Lung (tissue), 12 donors: ENCODE results near the gene CHST11. TPM values are rescaled to one million over a fixed set of nuclear protein-coding genes. Genes with fewer than 3 reads are reported as not detected.

Experiments used
- ATAC-seq: fragments of 200-7000 bp; cut with Tn5 transposase; one replicate; pipeline ENCODE4 v1.9.1; 2020; ENCODE audit warnings: moderate number of reproducible peaks; ENCODE audit not compliant: insufficient read depth, low FRiP score
- DNase-seq, 3 donors: peaks; one replicate each; pipeline ENCODE4 v3.0.0-alpha.2; 2013 to 2017
- H3K27ac ChIP-seq, 2 donors: one replicate each; pipeline ENCODE4 v1.5.1; 2013; ENCODE audit warnings: mild to moderate bottlenecking in 2 of 2, moderate library complexity in 2 of 2, control low read depth in 1 of 2, inconsistent platforms in 1 of 2, low read depth in 1 of 2, low read length in 1 of 2
- H3K27me3 ChIP-seq, 3 donors: one replicate each; pipeline ENCODE4 v1.5.1; 2013; ENCODE audit warnings: low read length in 2 of 3; ENCODE audit not compliant: control insufficient read depth in 3 of 3, insufficient read depth in 3 of 3
- H3K36me3 ChIP-seq, 4 donors: one replicate each; pipeline ENCODE4 v1.5.1; 2013; ENCODE audit warnings: low read length in 4 of 4, mild to moderate bottlenecking in 1 of 4, moderate library complexity in 1 of 4; ENCODE audit not compliant: control insufficient read depth in 4 of 4, insufficient read depth in 4 of 4
- H3K4me1 ChIP-seq, 5 donors: one replicate each; pipeline ENCODE4 v1.5.1; 2013; ENCODE audit warnings: low read length in 5 of 5, mild to moderate bottlenecking in 2 of 5, moderate library complexity in 1 of 5; ENCODE audit not compliant: control insufficient read depth in 5 of 5, insufficient read depth in 5 of 5
- H3K4me3 ChIP-seq: one replicate; pipeline ENCODE4 v1.5.1; 2013; ENCODE audit warnings: mild to moderate bottlenecking, control low read depth, moderate library complexity
- H3K9ac ChIP-seq, 2 donors: one replicate each; pipeline ENCODE4 v1.5.1; 2013; ENCODE audit warnings: low read length in 2 of 2, control low read depth in 1 of 2; ENCODE audit not compliant: insufficient read depth in 1 of 2
- H3K9me3 ChIP-seq, 4 donors: one replicate each; pipeline ENCODE4 v1.5.1; 2013; ENCODE audit warnings: low read length in 3 of 4, mild to moderate bottlenecking in 1 of 4, moderate library complexity in 1 of 4; ENCODE audit not compliant: control insufficient read depth in 4 of 4, insufficient read depth in 3 of 4
- WGBS, 2 donors: extraction: QIAGEN DNeasy Blood & Tissue Kit; methylation state at CpG; one replicate each; pipeline ENCODE4 v1.1.7; 2013; 5-methylcytosine and 5-hydroxymethylcytosine counted together
- polyA plus RNA-seq, 2 donors: library from polyadenylated mRNA; stranded (reverse); fragments of 200-250 nt; gene quantifications; one replicate each; pipeline ENCODE4 v1.2.1, GENCODE V29; 2013
- total RNA-seq, 2 donors: library from RNA; depleted of rRNA in 1 of 2; stranded (reverse); fragments of >200 nt in 1 of 2; gene quantifications; one replicate each; pipeline ENCODE4 v1.2.1, GENCODE V29; 2014 to 2021
- TF ChIP-seq, protein P1 (sequence below): IDR thresholded peaks from 2 replicates; pipeline ENCODE4 v1.5.1; 2012; ENCODE audit warnings: mild to moderate bottlenecking; ENCODE audit errors: control extremely low read depth, extremely low read depth
- donor health status: control.
- donor health status: control.
- donor health status: Bipolar disorder and iron deficiency.
- donor health status: healthy.
- donor health status: DM: yes; HTN: yes; CAD: no.

The CHST11 gene
- total and polyA plus RNA-seq, 4 donors, result 9.0 to 63.2 (median 27.7) TPM

DNA sequence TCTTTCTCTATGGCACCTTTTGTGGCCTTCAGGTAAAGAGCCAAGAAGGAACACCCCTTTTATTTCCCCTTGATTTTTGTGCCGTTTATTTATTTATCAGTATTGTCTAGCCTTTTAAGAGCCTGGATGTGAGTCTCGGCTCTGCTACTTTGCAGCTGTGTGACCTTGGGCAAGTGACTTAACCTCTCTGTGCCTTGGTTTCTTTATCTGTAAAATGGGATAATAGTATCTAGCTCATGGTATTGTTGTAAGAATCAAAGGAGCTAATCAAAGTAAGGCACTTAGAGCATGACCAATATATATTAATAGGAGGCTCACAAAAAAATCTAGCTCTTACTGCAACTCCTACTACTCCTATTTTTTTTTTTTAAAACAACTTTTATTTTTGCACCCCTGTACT, 179.7 kb downstream of the CHST11 start:
- WGBS, 2 donors, result 93 to 95% methylated on average over 2 of the region's 2 CpGs
- H3K27ac ChIP-seq, result no peak overlapping the region

DNA sequence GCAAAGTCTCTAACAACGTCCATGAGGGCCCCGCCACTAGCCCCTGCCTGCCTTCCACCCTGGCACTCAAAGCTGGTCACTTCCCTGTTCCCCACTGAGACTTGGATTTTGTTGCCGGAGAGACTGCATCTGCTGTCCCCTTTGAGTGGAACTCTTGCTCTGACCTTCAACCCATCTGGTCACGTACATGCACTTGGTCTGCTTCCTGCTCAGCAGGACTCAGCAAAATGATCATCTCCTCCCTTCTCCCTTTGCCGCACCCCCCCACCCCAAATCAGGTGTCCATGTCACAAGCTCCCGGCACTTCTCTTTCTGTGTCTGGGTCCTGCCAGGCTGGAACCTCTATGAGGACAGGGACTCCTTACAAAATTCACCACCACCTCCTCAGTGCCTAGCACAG, 180.9 kb downstream of the CHST11 start:
- no peak for DNase-seq
- WGBS, 2 donors, result 40 to 60% methylated on average over 6 of the region's 6 CpGs
- H3K4me1 ChIP-seq, result peaks cover 0 to 10% (median 5%) of the 10 kb centered on the region in 5 donors

More for the DNA sequence above, 179.7 kb downstream of the CHST11 start:
- Histone ChIP-seq H3K9ac (no peak overlapping the region), H3K4me3 (no peak overlapping the region), H3K4me1 (peaks cover 0 to 10% (median 6%) of the 10 kb centered on the region in 5 donors), H3K9me3 (no peaks in the 10 kb centered on the region), H3K27me3 (no peaks in the 10 kb centered on the region), H3K36me3 (no peaks in the 10 kb centered on the region)
- DNase-seq (no peak), ATAC-seq (no peak)
- TF ChIP-seq, protein P1, sequence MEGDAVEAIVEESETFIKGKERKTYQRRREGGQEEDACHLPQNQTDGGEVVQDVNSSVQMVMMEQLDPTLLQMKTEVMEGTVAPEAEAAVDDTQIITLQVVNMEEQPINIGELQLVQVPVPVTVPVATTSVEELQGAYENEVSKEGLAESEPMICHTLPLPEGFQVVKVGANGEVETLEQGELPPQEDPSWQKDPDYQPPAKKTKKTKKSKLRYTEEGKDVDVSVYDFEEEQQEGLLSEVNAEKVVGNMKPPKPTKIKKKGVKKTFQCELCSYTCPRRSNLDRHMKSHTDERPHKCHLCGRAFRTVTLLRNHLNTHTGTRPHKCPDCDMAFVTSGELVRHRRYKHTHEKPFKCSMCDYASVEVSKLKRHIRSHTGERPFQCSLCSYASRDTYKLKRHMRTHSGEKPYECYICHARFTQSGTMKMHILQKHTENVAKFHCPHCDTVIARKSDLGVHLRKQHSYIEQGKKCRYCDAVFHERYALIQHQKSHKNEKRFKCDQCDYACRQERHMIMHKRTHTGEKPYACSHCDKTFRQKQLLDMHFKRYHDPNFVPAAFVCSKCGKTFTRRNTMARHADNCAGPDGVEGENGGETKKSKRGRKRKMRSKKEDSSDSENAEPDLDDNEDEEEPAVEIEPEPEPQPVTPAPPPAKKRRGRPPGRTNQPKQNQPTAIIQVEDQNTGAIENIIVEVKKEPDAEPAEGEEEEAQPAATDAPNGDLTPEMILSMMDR, result no peak

DNA sequence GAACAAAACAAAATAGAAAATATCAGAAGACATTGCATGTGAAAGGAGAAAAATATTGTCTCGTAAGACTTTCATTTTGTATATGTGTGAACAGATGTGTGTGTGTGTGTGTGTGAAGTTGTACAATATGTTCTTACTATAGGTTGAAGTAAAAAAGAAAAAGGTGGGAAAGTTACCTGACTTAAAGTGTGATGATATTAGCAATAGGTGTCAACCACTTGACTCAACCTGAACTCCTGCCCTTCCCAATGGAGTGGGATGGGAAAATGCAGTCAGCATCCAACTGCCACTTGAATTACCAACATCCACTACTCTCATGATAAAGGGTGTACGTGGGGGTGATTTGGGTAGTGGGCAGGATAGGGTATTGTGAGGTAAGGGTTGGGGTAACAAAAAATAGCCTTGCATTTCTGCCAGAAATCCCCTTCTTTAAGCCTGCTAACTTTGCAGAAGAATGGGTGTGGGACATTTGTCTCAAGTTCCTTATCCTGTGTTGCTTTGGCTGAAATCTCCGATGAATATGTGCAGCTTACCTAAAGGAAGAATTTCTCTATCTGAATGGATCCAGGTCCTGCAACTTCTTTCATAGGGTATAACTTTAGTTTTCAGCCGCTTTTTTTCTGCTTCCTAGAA, 181.6 kb downstream of the CHST11 start:
- Histone ChIP-seq H3K4me3 (no peak overlapping the region), H3K9me3 (no peaks in the 10 kb centered on the region), H3K36me3 (no peaks in the 10 kb centered on the region), H3K4me1 (peaks cover 0 to 7% (median 0%) of the 10 kb centered on the region in 5 donors), H3K9ac (no peak overlapping the region), H3K27ac (peak overlapping the region in 1 of 2 donors; percentile 67), H3K27me3 (no peaks in the 10 kb centered on the region)
- ATAC-seq (no peak), DNase-seq (no peak)
- 78 to 82% methylated on average over 4 of the region's 4 CpGs for WGBS, 2 donors
- TF ChIP-seq, protein P1, result no peak

More for the DNA sequence above, 180.9 kb downstream of the CHST11 start:
- ATAC-seq, result no peak
- H3K9me3 ChIP-seq, result no peaks in the 10 kb centered on the region
- no peak overlapping the region for H3K4me3 ChIP-seq
- TF ChIP-seq, protein P1, result no peak
- H3K27me3 ChIP-seq, result no peaks in the 10 kb centered on the region
- H3K36me3 ChIP-seq, result no peaks in the 10 kb centered on the region
- H3K9ac ChIP-seq, result no peak overlapping the region
- peak overlapping the region in 1 of 2 donors; percentile 66 for H3K27ac ChIP-seq

- no peak overlapping the region for H3K4me3 ChIP-seq
- 78 to 80% methylated on average over 3 of the region's 3 CpGs for WGBS, 2 donors
- no peak overlapping the region for H3K9ac ChIP-seq
- no peaks in the 10 kb centered on the region for H3K27me3 ChIP-seq
- DNase-seq (no peak), ATAC-seq (no peak)
- H3K36me3 ChIP-seq, result no peaks in the 10 kb centered on the region
- TF ChIP-seq, protein P1, result no peak
- no peaks in the 10 kb centered on the region for H3K9me3 ChIP-seq
- peaks cover 0 to 7% (median 0%) of the 10 kb centered on the region in 5 donors for H3K4me1 ChIP-seq
- H3K27ac ChIP-seq, result no peak overlapping the region
These were observed 182.1 kb downstream of the CHST11 start for GRCh38 chr12:104638851-104639240.
